GM19397 (cell line): Measurements from ENCODE around the gene SAMD15.
"Not testable (repeated sequence)": the region's sequence is repeated elsewhere in the genome, so short reads cannot be mapped to it uniquely, and the experiment has no call there.

Source experiments
- ATAC-seq: cut with Tn5 transposase; IDR thresholded peaks from one replicate; pipeline ENCODE4 v1.9.1; 2021; ENCODE audit warnings: mild to moderate bottlenecking, moderate library complexity; ENCODE audit not compliant: unreplicated experiment

The SAMD15 gene

GRCh38 chr14:77376771-77377501, at the start of gene SAMD15, which contains the start of gene TMED8:
TSS of gene SAMD15 (plus strand) at chr14:77377379. CDS start at chr14:77377419, 40 bp downstream.
TSS of gene TMED8 (minus strand) at chr14:77377094. CDS start at chr14:77377053, 41 bp downstream.
- ATAC-seq: peak; percentile 89

DNA sequence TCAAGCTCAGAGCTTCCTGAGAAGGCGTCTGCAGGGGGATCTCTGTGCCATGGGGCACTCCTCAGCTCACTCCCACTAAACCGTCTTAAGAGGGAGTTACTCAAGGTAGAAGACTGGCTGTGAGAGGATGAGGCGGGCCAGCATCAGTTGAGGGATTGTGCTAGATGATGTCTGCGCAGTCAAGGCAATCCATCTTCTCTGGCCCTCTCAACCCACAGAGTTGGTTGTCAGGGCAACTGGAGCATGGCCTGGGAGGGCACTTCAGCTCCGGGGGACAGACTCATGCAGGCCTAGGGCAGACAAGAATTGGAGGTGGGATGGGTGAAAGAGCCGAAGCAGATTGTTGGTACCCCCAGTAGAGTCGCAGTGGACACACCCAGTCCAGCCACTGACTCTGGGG, 47.3 kb upstream of the SAMD15 start:
- no peak for ATAC-seq

GRCh38 chr14:77335576-77335975, 41.6 kb upstream of the SAMD15 start:
- ATAC-seq: no peak

GRCh38 chr14:77337255-77337654, 39.9 kb upstream of the SAMD15 start:
- ATAC-seq: not testable (repeated sequence)

DNA sequence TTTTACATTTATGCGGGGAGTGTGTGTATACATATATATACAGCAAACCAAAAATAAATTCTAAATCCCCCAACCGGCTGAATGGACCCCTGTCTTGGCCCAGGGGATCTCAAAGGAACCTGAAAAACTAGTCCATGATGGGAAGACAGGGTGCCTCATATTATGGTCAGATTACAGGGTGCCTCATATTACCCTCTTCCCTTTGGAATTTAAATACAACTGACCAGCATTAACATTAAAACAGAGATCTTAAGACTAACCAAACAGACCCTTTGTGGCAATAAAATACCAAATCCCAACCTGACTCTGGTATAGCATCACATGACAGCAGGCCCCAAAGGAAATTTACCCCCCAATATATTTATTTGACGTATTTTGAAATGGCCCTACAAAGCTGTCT, 39.3 kb upstream of the SAMD15 start:
- no peak for ATAC-seq

- ATAC-seq: no peak
Observed at GRCh38 chr14:77338302-77338701, 38.9 kb upstream of the SAMD15 start.

DNA sequence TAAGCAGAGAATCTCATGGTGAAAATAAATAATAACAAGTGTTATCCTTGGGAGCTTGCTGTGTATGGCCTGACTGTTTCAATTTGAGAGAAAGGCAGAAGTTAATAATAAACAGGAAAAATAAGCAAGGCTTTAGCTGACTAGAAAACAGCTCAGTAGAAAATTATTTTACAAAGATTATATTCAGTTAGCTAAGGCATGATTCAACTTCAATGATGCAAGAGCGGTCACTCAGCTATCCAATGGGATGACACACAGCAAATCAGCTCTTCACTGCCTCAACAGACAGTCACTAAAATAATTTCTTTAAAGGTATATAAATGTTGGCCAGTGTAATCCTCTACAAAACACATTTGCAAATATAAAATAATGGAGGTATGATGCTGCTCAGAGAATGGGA, 37.8 kb upstream of the SAMD15 start:
- no peak for ATAC-seq

DNA sequence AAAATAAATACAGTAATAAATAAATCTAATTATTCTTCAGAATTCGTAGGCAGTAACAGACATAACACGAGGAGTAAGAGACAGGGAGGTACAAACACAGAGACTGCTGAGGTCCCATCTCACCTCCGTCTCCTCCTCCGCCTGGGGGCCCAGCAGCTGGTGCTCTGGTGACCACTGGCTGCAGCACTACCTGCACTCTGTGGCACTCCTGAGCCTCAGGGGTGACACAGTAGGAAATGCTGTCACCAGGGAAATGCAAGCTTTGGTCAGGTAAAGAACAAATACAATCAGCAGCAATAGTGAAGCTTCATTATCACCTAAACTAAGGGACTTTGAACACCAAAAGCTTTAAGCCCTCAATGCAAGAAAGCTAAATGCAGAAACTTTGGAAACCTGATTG, 36.8 kb upstream of the SAMD15 start:
- no peak for ATAC-seq

DNA sequence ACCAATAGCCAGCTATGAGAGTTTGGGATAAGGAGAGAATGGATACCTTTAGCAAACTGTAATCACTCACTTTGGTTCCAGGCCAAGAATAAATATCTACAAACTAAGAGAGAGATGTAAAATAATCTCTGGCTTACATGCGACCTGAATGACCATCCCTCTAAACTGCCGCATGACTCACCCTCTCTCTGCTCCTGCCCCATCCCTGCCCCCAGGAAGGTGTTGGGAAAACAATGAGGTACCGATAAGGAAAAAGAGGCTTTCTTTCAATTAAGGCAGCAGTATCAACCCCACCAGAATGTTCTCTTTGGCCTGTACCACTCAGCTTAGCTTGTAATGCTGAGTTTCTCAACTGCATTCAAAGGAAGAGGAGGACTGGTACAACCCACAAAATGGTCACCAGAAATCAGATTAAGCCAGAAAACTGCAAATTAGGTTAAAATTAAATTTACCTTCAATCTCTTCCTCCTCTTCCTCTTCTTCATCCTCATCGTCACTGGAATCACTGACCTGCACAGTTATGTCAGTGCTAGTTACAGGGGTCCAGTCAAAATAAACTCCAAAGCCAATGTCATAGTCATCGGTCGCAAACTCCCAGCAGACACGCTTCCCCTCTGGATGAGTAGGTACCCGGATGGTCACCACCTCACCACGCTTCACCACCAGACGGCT, 34.3 kb upstream of the SAMD15 start:
- no peak for ATAC-seq

- ATAC-seq: no peak
Observed at GRCh38 chr14:77343662-77344061, 33.5 kb upstream of the SAMD15 start.

DNA sequence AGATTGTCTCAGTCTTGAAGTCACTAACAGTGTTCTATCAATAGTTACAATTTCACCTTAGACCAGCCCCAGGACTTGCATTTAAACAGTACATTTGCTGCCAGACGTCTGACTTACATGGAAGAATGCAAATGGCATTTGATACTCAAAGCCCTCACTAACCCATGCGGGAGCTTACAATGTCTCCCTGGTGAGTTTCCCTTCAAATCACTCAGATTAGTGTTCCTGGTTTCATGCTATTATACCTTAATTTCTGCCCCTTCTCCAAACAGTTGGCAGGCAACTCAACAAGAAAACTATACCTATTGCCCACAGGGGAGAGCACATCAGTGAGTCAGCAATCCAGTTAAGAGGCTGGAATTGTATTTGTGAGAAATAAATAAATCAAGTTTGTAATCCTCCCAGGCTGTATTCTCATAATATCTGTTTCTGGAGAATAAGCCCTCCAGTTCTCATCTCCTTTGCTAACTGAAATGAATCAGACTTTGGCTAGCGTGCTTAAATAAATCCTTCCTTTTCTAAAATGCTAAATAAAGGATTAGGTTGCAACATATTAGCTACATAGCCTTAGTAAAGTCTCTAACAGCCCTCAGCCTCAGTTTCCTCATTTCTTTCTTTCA, 32.7 kb upstream of the SAMD15 start:
- ATAC-seq: no peak

- ATAC-seq: no peak
Observed at GRCh38 chr14:77346495-77346894, 30.7 kb upstream of the SAMD15 start.

GRCh38 chr14:77347751-77348150, 29.4 kb upstream of the SAMD15 start:
- ATAC-seq: no peak

DNA sequence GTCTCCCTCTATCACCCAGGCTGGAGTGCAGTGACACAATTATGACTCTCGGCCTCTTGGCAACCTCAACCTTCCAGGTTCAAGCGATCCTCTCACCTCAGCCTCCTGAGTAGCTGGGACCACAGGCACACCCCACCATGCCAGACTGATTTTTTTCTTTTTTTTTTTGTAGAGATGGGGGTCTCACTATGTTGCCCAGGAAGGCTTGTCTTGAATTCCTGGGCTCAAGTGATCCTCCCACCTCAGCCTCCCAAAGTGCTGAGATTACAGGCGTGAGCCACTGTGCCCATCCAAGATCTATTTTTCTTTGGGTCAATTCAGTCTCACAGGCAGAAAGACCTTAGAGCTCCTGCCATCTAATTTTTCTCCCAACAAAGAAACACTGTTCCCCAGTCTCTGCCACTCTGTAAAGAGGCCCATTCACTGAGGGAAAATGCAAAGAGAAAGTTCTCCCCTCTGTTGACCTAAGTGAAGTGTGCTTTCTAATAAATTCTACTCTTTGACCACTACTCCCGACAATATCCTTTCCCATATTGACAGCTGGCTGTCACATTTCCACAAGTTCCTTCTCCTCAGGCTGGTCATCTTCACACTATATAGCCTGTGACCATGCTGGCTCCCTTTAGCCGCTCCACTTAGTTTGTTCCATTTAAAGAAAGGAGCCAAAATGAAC, 23.6 kb upstream of the SAMD15 start:
- no peak for ATAC-seq

DNA sequence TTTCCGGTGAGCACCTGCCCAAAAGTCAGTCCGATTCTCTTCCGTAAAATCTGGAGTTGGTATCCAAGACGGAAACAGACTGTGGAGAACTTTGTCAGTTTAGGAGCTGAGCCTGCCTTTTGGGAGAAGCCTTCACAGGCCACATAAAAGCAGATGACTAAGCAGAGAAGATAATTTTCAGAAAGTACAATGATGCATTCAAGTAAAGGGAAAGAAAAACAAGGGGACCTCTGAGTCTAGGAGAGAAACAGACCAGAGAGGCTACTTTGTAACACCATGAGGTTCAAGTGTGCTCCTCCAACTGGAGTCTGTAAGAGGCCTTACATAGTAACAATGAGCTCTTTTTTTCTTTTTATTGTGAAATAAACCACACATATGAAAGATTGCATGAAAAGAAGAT, 21.4 kb upstream of the SAMD15 start:
- ATAC-seq: no peak

- no peak for ATAC-seq
Observed at GRCh38 chr14:77356899-77357298, 20.3 kb upstream of the SAMD15 start.

- no peak for ATAC-seq
Observed at GRCh38 chr14:77359626-77360025, 17.6 kb upstream of the SAMD15 start.

DNA sequence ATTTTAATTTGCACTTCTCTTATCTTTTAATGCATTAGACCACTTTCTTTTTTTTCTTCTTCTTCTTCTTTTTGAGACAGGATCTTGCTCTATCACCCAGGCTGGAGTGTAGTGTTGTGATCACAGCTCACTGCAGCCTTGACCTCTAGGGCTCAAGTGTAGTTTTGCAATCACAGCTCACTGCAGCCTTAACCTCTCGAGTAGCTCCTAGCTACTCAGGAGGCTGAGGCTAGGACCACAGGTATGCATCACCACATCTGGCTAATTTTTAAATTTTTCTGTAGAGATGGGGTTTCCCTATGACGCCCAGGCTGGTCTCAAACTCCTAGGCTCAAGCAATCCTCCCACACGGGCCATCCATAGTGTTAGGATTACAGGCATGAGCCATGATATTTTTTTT, 13.0 kb upstream of the SAMD15 start:
- peak; percentile 67 for ATAC-seq

DNA sequence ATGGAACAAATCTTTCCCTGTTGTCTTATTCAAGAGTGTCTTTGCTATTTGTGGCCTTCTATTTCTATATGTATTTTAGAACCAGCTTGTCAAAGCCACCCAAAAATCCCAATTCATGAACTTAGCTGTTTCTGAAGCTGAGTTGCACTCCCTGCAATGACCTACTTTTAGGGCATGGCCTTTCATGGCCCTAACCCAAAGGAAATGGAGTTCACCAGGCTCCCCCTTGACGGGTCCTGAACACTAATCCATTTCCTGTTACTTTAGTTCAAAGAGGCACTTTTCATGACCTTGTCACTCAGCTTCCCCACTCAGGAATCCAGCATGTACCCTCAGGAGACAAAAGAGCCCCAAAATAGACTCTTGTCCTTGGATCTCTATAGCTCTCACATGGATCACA, 7.9 kb upstream of the SAMD15 start:
- no peak for ATAC-seq

DNA sequence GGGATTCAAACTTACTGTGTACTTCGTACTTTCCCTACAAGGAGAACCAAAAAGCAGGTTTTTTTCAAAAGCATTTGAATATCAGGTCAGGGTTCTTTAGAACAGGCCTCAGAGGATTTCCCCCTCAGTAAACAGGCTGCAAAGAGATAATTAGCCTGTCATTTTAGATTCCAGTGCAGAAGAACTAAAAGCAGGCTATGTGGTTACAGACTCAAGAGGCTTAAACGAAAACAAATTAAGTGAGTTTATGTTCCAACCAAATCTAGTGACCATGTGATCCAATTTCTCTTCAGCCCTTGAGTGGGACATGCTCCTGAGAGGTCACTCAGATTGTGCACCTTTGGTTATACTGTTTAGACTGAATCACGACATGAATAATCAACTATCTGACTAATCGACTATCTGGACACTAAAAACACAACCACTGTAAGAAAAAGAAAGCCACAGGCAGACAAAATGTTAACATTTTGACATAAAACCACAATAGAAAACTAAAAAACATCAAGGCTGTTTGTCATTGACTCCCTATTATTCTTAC, 4.8 kb upstream of the SAMD15 start:
- ATAC-seq: peak; percentile 35
